Vagina (tissue), 2 donors: ENCODE measurements around the gene PGA4.

Experiments used
- CTCF ChIP-seq, 3 experiments: fragments of 450-650 bp in 2 of 3; fragments of 200-600 bp in 1 of 3; sonication (generic) in 1 of 3; IDR thresholded peaks; one replicate each; pipeline ENCODE4 v1.5.1; 2017 to 2019; ENCODE audit warnings: antibody characterized with exemption in 3 of 3, mild to moderate bottlenecking in 2 of 3, moderate library complexity in 2 of 3
- POLR2A ChIP-seq, 2 donors: fragments of 450-650 bp; IDR thresholded peaks; one replicate each; pipeline ENCODE4 v1.6.1; 2017; ENCODE audit warnings: antibody characterized with exemption in 2 of 2, mild to moderate bottlenecking in 2 of 2, moderate library complexity in 2 of 2

- TF ChIP-seq CTCF (IDR thresholded peaks at IDR 0.05): no peak
- no peak for TF ChIP-seq POLR2A (IDR thresholded peaks at IDR 0.05)
These were observed 58.0 kb downstream of the PGA4 start for GRCh38 chr11:61279934-61280659.
